ENCODE results near the gene TCF4. TPM values are rescaled to one million over a fixed set of nuclear protein-coding genes. Genes with fewer than 3 reads are reported as not detected.

The TCF4 gene
- total RNA-seq, 1 experiment from 2014 or later = 0.42 TPM

DNA sequence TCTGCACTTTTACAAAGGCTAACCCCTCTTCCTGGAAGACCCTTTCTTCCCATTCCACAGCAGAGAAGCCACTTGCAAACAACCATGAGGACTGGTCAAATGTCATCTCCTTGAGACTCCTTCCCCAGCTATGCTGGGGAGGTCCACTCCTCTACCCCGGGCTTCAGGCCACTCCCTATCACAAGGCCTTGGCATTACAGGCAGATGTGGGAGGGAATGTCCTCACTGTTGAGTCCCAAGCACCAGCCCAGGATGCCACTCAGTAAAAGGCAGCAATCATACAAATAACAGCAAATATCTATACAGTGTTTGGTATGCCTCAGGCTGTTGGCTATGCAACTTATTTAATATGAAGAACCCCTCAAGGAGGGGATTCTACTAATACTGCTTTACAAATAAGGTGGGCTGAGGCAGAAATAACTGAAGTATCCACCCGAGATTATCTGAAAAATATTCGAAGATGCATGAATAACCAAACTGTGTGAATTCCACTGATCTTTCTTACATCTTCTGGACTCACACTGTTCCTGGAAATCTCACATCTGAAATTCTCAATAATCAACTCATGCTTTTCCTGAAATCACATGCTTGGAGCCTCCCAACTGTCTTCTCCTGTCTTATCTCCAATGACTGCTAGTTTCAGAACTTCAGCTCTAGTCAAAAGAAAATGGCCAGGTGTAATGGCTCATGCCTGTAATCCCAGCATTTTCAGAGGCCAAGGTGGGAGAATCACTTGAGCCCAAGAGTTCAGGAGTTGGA lies 226.3 kb downstream of the TCF4 start:
- Histone ChIP-seq H3K9me2 (ENCODE audit: insufficient read depth) (no peaks in the 10 kb centered on the region), H2AFZ (ENCODE audit: low read depth, low read length, poor library complexity, severe bottlenecking) (no peak overlapping the region), H3K9ac (ENCODE audit: low read length) (no peak overlapping the region), H3K4me2 (ENCODE audit: low read length) (no peak overlapping the region), H3K36me3 (ENCODE audit: control insufficient read depth in 1 of 2, insufficient read depth in 2 of 2, low read length in 2 of 2) (no peaks in the 10 kb centered on the region), H3K9me3 (ENCODE audit: control insufficient read depth in 1 of 2, insufficient read depth in 1 of 2, low read depth in 1 of 2, low read length in 2 of 2) (no peaks in the 10 kb centered on the region; a peak in 1 of 4 replicates), H3K79me2 (ENCODE audit: insufficient read depth, low read length) (no peaks in the 10 kb centered on the region), H3K27ac (ENCODE audit: low read depth, low read length) (no peak overlapping the region), H3K27me3 (ENCODE audit: insufficient read depth, low read length) (no peaks in the 10 kb centered on the region), H4K20me1 (ENCODE audit: insufficient read depth) (no peaks in the 10 kb centered on the region), H3K4me3 (replicated peaks in 1 of 2; ENCODE audit: low read depth in 1 of 2, low read length in 2 of 2) (no peak overlapping the region), H3K4me1 (ENCODE audit: control insufficient read depth in 1 of 2, insufficient read depth in 2 of 2, low read length in 2 of 2) (no peaks in the 10 kb centered on the region)
- POLR2A ChIA-PET = no interaction called here
- no TSS peak for BruUV-seq (replicated peaks)
- TF ChIP-seq SRF (IDR thresholded peaks at IDR 0.05; ENCODE audit: low read depth) (no peak), CBX3 (IDR thresholded peaks at IDR 0.05; ENCODE audit: low read depth) (no peak), MAX (IDR thresholded peaks at IDR 0.05) (no peak), YY1 (IDR thresholded peaks at IDR 0.05; ENCODE audit: extremely low read depth, insufficient replicate concordance, low read depth, low read length) (no peak), EZH2 (IDR thresholded peaks at IDR 0.05) (no peak), TCF7L2 (IDR thresholded peaks at IDR 0.05; ENCODE audit: borderline replicate concordance, extremely low read depth, insufficient read depth, insufficient read length) (no peak), EZH2phosphoT487 (IDR thresholded peaks at IDR 0.05; ENCODE audit: borderline replicate concordance) (no peak), JUND (IDR thresholded peaks at IDR 0.05) (no peak), CEBPB (IDR thresholded peaks at IDR 0.05; ENCODE audit: low read depth) (no peak), POLR2AphosphoS5 (IDR thresholded peaks at IDR 0.05; ENCODE audit: low read depth, low read length) (no peak), ZBTB33 (IDR thresholded peaks at IDR 0.05; ENCODE audit: extremely low read depth, insufficient replicate concordance, low read length) (no peak), SIN3A (IDR thresholded peaks at IDR 0.05; ENCODE audit: low read depth) (no peak), ZNF274 (IDR thresholded peaks at IDR 0.05; ENCODE audit: low read depth, low read length) (no peak), SP1 (IDR thresholded peaks at IDR 0.05; ENCODE audit: low read depth) (no peak), ELF1 (IDR thresholded peaks at IDR 0.05; ENCODE audit: borderline replicate concordance, low read depth) (no peak)
- TF ChIP-seq, protein P1, sequence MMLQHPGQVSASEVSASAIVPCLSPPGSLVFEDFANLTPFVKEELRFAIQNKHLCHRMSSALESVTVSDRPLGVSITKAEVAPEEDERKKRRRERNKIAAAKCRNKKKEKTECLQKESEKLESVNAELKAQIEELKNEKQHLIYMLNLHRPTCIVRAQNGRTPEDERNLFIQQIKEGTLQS (IDR thresholded peaks at IDR 0.05) = no peak
- TF ChIP-seq, protein P2, sequence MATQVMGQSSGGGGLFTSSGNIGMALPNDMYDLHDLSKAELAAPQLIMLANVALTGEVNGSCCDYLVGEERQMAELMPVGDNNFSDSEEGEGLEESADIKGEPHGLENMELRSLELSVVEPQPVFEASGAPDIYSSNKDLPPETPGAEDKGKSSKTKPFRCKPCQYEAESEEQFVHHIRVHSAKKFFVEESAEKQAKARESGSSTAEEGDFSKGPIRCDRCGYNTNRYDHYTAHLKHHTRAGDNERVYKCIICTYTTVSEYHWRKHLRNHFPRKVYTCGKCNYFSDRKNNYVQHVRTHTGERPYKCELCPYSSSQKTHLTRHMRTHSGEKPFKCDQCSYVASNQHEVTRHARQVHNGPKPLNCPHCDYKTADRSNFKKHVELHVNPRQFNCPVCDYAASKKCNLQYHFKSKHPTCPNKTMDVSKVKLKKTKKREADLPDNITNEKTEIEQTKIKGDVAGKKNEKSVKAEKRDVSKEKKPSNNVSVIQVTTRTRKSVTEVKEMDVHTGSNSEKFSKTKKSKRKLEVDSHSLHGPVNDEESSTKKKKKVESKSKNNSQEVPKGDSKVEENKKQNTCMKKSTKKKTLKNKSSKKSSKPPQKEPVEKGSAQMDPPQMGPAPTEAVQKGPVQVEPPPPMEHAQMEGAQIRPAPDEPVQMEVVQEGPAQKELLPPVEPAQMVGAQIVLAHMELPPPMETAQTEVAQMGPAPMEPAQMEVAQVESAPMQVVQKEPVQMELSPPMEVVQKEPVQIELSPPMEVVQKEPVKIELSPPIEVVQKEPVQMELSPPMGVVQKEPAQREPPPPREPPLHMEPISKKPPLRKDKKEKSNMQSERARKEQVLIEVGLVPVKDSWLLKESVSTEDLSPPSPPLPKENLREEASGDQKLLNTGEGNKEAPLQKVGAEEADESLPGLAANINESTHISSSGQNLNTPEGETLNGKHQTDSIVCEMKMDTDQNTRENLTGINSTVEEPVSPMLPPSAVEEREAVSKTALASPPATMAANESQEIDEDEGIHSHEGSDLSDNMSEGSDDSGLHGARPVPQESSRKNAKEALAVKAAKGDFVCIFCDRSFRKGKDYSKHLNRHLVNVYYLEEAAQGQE (IDR thresholded peaks at IDR 0.05; ENCODE audit: low read depth) = no peak
- DNase-seq (ENCODE audit: low read depth, low spot score) = no peak
- ATAC-seq = no peak
- intact Hi-C loops (cut with micrococcal nuclease) = no loop called here
- RAD21 ChIA-PET (ENCODE audit: low non-redundant PET in 1 of 2, low total read pairs in 2 of 2, uncharacterized antibody in 2 of 2, unreplicated experiment in 2 of 2) = no interaction called here
- CTCF ChIA-PET = no interaction called here
